Breast epithelium (tissue), 4 donors: ENCODE results near the gene DSCAML1. TPM values are rescaled to one million over a fixed set of nuclear protein-coding genes. Genes with fewer than 3 reads are reported as not detected.

Experiments used
- DNase-seq, 2 donors: peaks; one replicate each; pipeline ENCODE4 v3.0.0-alpha.2; 2019; ENCODE audit warnings: low spot score in 2 of 2
- H3K27ac ChIP-seq, 2 donors: fragments of 200-600 bp; sonication (generic) in 1 of 2; one replicate each; pipeline ENCODE4 v1.5.1; 2016 to 2019; ENCODE audit warnings: mild to moderate bottlenecking in 1 of 2
- H3K27me3 ChIP-seq, 2 donors: fragments of 200-600 bp; sonication (generic) in 1 of 2; one replicate each; pipeline versions ENCODE4 v1.5.1 to v1.6.0; 2017 to 2019; ENCODE audit warnings: control low read depth in 1 of 2, mild to moderate bottlenecking in 1 of 2
- H3K36me3 ChIP-seq: fragments of 200-600 bp; one replicate; pipeline ENCODE4 v1.5.1; 2019
- H3K4me1 ChIP-seq, 2 donors: fragments of 200-600 bp; sonication (generic); one replicate each; pipeline ENCODE4 v1.5.1; 2016 to 2019; ENCODE audit warnings: control low read depth in 1 of 2
- H3K4me3 ChIP-seq, 3 donors: fragments of 200-600 bp; sonication (generic); 1 replicate in 2 of 3; 2 replicates in 1 of 3; pipeline ENCODE4 v1.5.1; 2016 to 2019; ENCODE audit warnings: mild to moderate bottlenecking in 3 of 3, moderate library complexity in 2 of 3
- H3K9me3 ChIP-seq, 2 donors: fragments of 200-600 bp; sonication (generic) in 1 of 2; one replicate each; pipeline ENCODE4 v1.5.1; 2016 to 2019; ENCODE audit warnings: control low read depth in 1 of 2
- CTCF ChIP-seq, 3 donors: fragments of 450-650 bp; IDR thresholded peaks; one replicate each; pipeline ENCODE4 v1.5.1; 2016 to 2017; ENCODE audit warnings: antibody characterized with exemption in 3 of 3, mild to moderate bottlenecking in 3 of 3, moderate library complexity in 3 of 3
- POLR2A ChIP-seq: fragments of 450-650 bp; IDR thresholded peaks from one replicate; pipeline ENCODE4 v1.6.1; 2016; ENCODE audit warnings: antibody characterized with exemption, mild to moderate bottlenecking, moderate library complexity
- POLR2AphosphoS5 ChIP-seq, 3 donors: sonication (generic); formaldehyde crosslinking; IDR thresholded peaks; one replicate each; pipeline ENCODE4 v1.6.1; 2017; ENCODE audit warnings: antibody characterized with exemption in 3 of 3
- intact Hi-C: fragments of 100-400 bp; cut with DNase I; formaldehyde crosslinking; loops from one replicate; pipeline ENCODE4 v1.15.1; 2023; ENCODE audit warnings: low total_unique reads
- total RNA-seq, 3 donors: library from RNA; depleted of rRNA; stranded (reverse); fragments of >200 nt; gene quantifications; one replicate each; pipeline ENCODE4 v1.1.0, GENCODE V29; 2016

DSCAML1 gene
- total RNA-seq, 3 donors from 2014 or later = 0.33 to 1.8 (median 0.64) TPM

- Histone ChIP-seq H3K9me3 (no peaks in the 10 kb centered on the region), H3K4me3 (no peak overlapping the region), H3K27ac (no peak overlapping the region), H3K36me3 (no peaks in the 10 kb centered on the region), H3K27me3 (no peaks in the 10 kb centered on the region), H3K4me1 (no peaks in the 10 kb centered on the region)
- no peak for DNase-seq
- TF ChIP-seq CTCF (IDR thresholded peaks at IDR 0.05) (no peak), POLR2A (no peak), POLR2AphosphoS5 (IDR thresholded peaks at IDR 0.05) (no peak)
- intact Hi-C loops = no loop called here
Measured at GRCh38 chr11:117435326-117435725, 361.7 kb downstream of the DSCAML1 start.

GRCh38 chr11:117434481-117434880, 362.5 kb downstream of the DSCAML1 start:
- no peaks in the 10 kb centered on the region for H3K4me1 ChIP-seq
- no peak for DNase-seq
- intact Hi-C loops = no loop called here

GRCh38 chr11:117433717-117434116, 363.3 kb downstream of the DSCAML1 start:
- intact Hi-C loops = no loop called here

More at GRCh38 chr11:117434481-117434880, 362.5 kb downstream of the DSCAML1 start:
- Histone ChIP-seq H3K27me3 (no peaks in the 10 kb centered on the region), H3K9me3 (no peaks in the 10 kb centered on the region), H3K36me3 (no peaks in the 10 kb centered on the region), H3K27ac (no peak overlapping the region), H3K4me3 (no peak overlapping the region)
- TF ChIP-seq POLR2A (no peak), CTCF (IDR thresholded peaks at IDR 0.05) (no peak), POLR2AphosphoS5 (IDR thresholded peaks at IDR 0.05) (no peak)

GRCh38 chr11:117431436-117431835, 365.6 kb downstream of the DSCAML1 start:
- intact Hi-C loops = no loop called here

More at GRCh38 chr11:117433717-117434116, 363.3 kb downstream of the DSCAML1 start:
- no peaks in the 10 kb centered on the region for H3K36me3 ChIP-seq
- no peak for TF ChIP-seq POLR2A
- no peak for TF ChIP-seq CTCF (IDR thresholded peaks at IDR 0.05)
- no peak for TF ChIP-seq POLR2AphosphoS5 (IDR thresholded peaks at IDR 0.05)
- DNase-seq = no peak
- H3K4me3 ChIP-seq = no peak overlapping the region
- H3K9me3 ChIP-seq = no peaks in the 10 kb centered on the region
- H3K27me3 ChIP-seq = no peaks in the 10 kb centered on the region
- H3K27ac ChIP-seq = no peak overlapping the region
- no peaks in the 10 kb centered on the region for H3K4me1 ChIP-seq

More at GRCh38 chr11:117431436-117431835, 365.6 kb downstream of the DSCAML1 start:
- H3K27me3 ChIP-seq = no peaks in the 10 kb centered on the region
- no peak overlapping the region for H3K4me3 ChIP-seq
- TF ChIP-seq POLR2AphosphoS5 (IDR thresholded peaks at IDR 0.05) (no peak), CTCF (IDR thresholded peaks at IDR 0.05) (no peak), POLR2A (no peak)
- no peaks in the 10 kb centered on the region for H3K9me3 ChIP-seq
- no peak overlapping the region for H3K27ac ChIP-seq
- H3K36me3 ChIP-seq = no peaks in the 10 kb centered on the region
- DNase-seq = no peak
- no peaks in the 10 kb centered on the region for H3K4me1 ChIP-seq
